Spleen (tissue), 11 donors: Measurements from ENCODE around the gene UBXN1. TPM values are rescaled to one million over a fixed set of nuclear protein-coding genes. Genes with fewer than 3 reads are reported as not detected.

Experiments used
- DNase-seq: peaks from one replicate; pipeline ENCODE4 v3.0.0-alpha.2; 2020
- H3K27ac ChIP-seq, 8 donors: fragments of 200-600 bp; sonication (generic) in 7 of 8; 1 replicate in 4 of 8; 2 replicates in 4 of 8; pipeline versions ENCODE4 v1.5.0 to v1.8.0; 2016 to 2021; ENCODE audit warnings: inconsistent platforms in 4 of 8, mild to moderate bottlenecking in 4 of 8, moderate library complexity in 1 of 8
- H3K27me3 ChIP-seq, 7 donors: fragments of 200-600 bp; sonication (generic) in 6 of 7; replicated peaks in 1 of 7; 1 replicate in 4 of 7; 2 replicates in 3 of 7; pipeline versions ENCODE4 v1.5.0 to v1.8.0; 2016 to 2021; ENCODE audit warnings: inconsistent platforms in 3 of 7, mild to moderate bottlenecking in 1 of 7
- H3K36me3 ChIP-seq, 6 donors: fragments of 200-600 bp; sonication (generic) in 5 of 6; 1 replicate in 4 of 6; 2 replicates in 2 of 6; pipeline versions ENCODE4 v1.5.0 to v1.8.0; 2016 to 2021; ENCODE audit warnings: inconsistent platforms in 2 of 6
- H3K4me1 ChIP-seq, 6 donors: fragments of 200-600 bp; sonication (generic) in 5 of 6; 1 replicate in 3 of 6; 2 replicates in 3 of 6; pipeline versions ENCODE4 v1.5.0 to v1.8.0; 2016 to 2021; ENCODE audit warnings: inconsistent platforms in 3 of 6
- H3K4me3 ChIP-seq, 8 donors: fragments of 200-600 bp; sonication (generic) in 7 of 8; 1 replicate in 4 of 8; 2 replicates in 4 of 8; pipeline versions ENCODE4 v1.5.0 to v1.8.0; 2016 to 2021; ENCODE audit warnings: inconsistent platforms in 4 of 8, mild to moderate bottlenecking in 4 of 8, moderate library complexity in 2 of 8
- H3K9me3 ChIP-seq, 8 donors: fragments of 200-600 bp; sonication (generic) in 7 of 8; 1 replicate in 4 of 8; 2 replicates in 4 of 8; pipeline versions ENCODE4 v1.5.0 to v1.8.0; 2016 to 2021; ENCODE audit warnings: inconsistent platforms in 4 of 8
- CTCF ChIP-seq, 11 experiments: fragments of 200-600 bp in 7 of 11; fragments of 450-650 bp in 4 of 11; sonication (generic) in 4 of 11; IDR thresholded peaks in 8 of 11; conservative IDR thresholded peaks in 3 of 11; 1 replicate in 7 of 11; 2 replicates in 4 of 11; pipeline versions ENCODE4 v1.4.0 to v1.8.0; 2016 to 2021; ENCODE audit warnings: antibody characterized with exemption in 11 of 11, inconsistent platforms in 4 of 11, mild to moderate bottlenecking in 1 of 11
- POLR2A ChIP-seq, 3 donors: fragments of 450-650 bp; IDR thresholded peaks; one replicate each; pipeline ENCODE4 v1.5.1; 2017; ENCODE audit warnings: antibody characterized with exemption in 3 of 3, mild to moderate bottlenecking in 1 of 3
- POLR2AphosphoS5 ChIP-seq, 3 donors: sonication (generic); formaldehyde crosslinking; IDR thresholded peaks; one replicate each; pipeline ENCODE4 v1.5.1; 2017; ENCODE audit warnings: antibody characterized with exemption in 3 of 3
- WGBS, 5 donors: extraction: QIAGEN DNeasy Blood & Tissue Kit in 3 of 5; methylation state at CpG; one replicate each; pipeline versions ENCODE4 v1.1.5 to v1.1.7; 2013 to 2018; 5-methylcytosine and 5-hydroxymethylcytosine counted together
- intact Hi-C: fragments of 100-400 bp; cut with DNase I; formaldehyde crosslinking; loops from one replicate; pipeline ENCODE4 v1.15.0; 2023; ENCODE audit warnings: low total_unique reads
- polyA plus RNA-seq, 3 donors: library from polyadenylated mRNA; stranded (reverse); fragments of 200-250 nt; gene quantifications; one replicate each; pipeline ENCODE4 v1.2.1, GENCODE V29; 2013
- total RNA-seq, 7 donors: library from RNA; depleted of rRNA in 3 of 7; stranded (reverse); fragments of >200 nt in 3 of 7; fragmentation: NEBNext Ultra II Directional in 4 of 7; extraction: Animal tissue kit (Norgen Biotek cat#: 25700) in 4 of 7; gene quantifications; one replicate each; pipeline versions ENCODE4 v1.1.0 to v1.2.1, GENCODE V29; 2016 to 2021
- donor health status: healthy with polysubstance abuse.
- donor health status: DM: no; HTN: no; CAD: no; lungs with moderate emphysema.
- donor health status: DM: no; HTN: no; CAD: no.
- donor health status: Bipolar disorder and iron deficiency.
- donor health status: healthy.
- donor health status: DM: no; HTN: no; CAD: no.
- donor health status: DM: yes; HTN: yes; CAD: no.

Gene UBXN1
- total and polyA plus RNA-seq, 10 donors: 93.8 to 209 (median 130) TPM

GRCh38 chr11:62727165-62727871 is 48.4 kb upstream of the UBXN1 start, which contains the start of gene HNRNPUL2:
Gene HNRNPUL2, minus strand, starts transcription at chr11:62727457. Its CDS starts 301 bp downstream, at chr11:62727156.
- peak in 4 of 11 experiments; percentile 11 to 30 (median 20) for TF ChIP-seq CTCF (IDR thresholded peaks at IDR 0.05 in 8 of 11, conservative IDR thresholded peaks at IDR 0.05 in 3 of 11)
- peak in 1 of 3 donors; percentile 89 for TF ChIP-seq POLR2A (IDR thresholded peaks at IDR 0.05)
- TF ChIP-seq POLR2AphosphoS5 (IDR thresholded peaks at IDR 0.05): peak; percentile 99
- peaks cover 6 to 46% (median 19%) of the 10 kb centered on the region in 6 donors for H3K36me3 ChIP-seq
- peak; percentile 100 for DNase-seq
- no peaks in the 10 kb centered on the region for H3K27me3 ChIP-seq
- peak within 1 kb of the TSS; percentile 78 to 98 (median 96) for H3K27ac ChIP-seq
- intact Hi-C loops: no loop called here
- H3K4me3 ChIP-seq: peak within 1 kb of the TSS; percentile 73 to 99 (median 94)
- H3K9me3 ChIP-seq: no peaks in the 10 kb centered on the region
- peaks cover 30 to 81% (median 66%) of the 10 kb centered on the region in 6 donors for H3K4me1 ChIP-seq
- 0 to 1% (median 0%) methylated on average over 33 to 72 of the region's 72 CpGs for WGBS, 5 donors

GRCh38 chr11:62726915-62727164 is 48.0 kb upstream of the UBXN1 start:
- H3K27me3 ChIP-seq: no peaks in the 10 kb centered on the region
- no peaks in the 10 kb centered on the region for H3K9me3 ChIP-seq
- 0 to 1% (median 1%) methylated on average over 9 to 37 of the region's 37 CpGs for WGBS, 5 donors
- H3K4me1 ChIP-seq: peaks cover 30 to 81% (median 65%) of the 10 kb centered on the region in 6 donors
- intact Hi-C loops: no loop called here
- H3K27ac ChIP-seq: peak overlapping the region; percentile 78 to 98 (median 96)
- H3K36me3 ChIP-seq: peaks cover 10 to 46% (median 22%) of the 10 kb centered on the region in 6 donors
- peak in 1 of 11 experiments; percentile 5 for TF ChIP-seq CTCF (IDR thresholded peaks at IDR 0.05 in 8 of 11, conservative IDR thresholded peaks at IDR 0.05 in 3 of 11)
- TF ChIP-seq POLR2AphosphoS5 (IDR thresholded peaks at IDR 0.05): no peak
- TF ChIP-seq POLR2A (IDR thresholded peaks at IDR 0.05): no peak
- peak overlapping the region; percentile 73 to 99 (median 94) for H3K4me3 ChIP-seq
- DNase-seq: peak; percentile 96

GRCh38 chr11:62726156-62726914 is 47.5 kb upstream of the UBXN1 start:
- H3K4me3 ChIP-seq: peak overlapping the region; percentile 73 to 99 (median 94)
- H3K27me3 ChIP-seq: no peaks in the 10 kb centered on the region
- no peaks in the 10 kb centered on the region for H3K9me3 ChIP-seq
- no peak for DNase-seq
- H3K4me1 ChIP-seq: peaks cover 30 to 81% (median 64%) of the 10 kb centered on the region in 6 donors
- TF ChIP-seq CTCF (IDR thresholded peaks at IDR 0.05 in 8 of 11, conservative IDR thresholded peaks at IDR 0.05 in 3 of 11) (no peak), POLR2AphosphoS5 (IDR thresholded peaks at IDR 0.05) (no peak), POLR2A (IDR thresholded peaks at IDR 0.05) (no peak)
- WGBS, 5 donors: 0 to 1% (median 0%) methylated on average over 44 to 51 of the region's 51 CpGs
- peaks cover 15 to 46% (median 27%) of the 10 kb centered on the region in 6 donors for H3K36me3 ChIP-seq
- intact Hi-C loops: no loop called here
- H3K27ac ChIP-seq: peak overlapping the region; percentile 78 to 98 (median 96)

GRCh38 chr11:62725646-62726045 is 46.8 kb upstream of the UBXN1 start:
- intact Hi-C loops: no loop called here
- Histone ChIP-seq H3K4me1 (peaks cover 26 to 80% (median 57%) of the 10 kb centered on the region in 6 donors), H3K27ac (peak overlapping the region in 7 of 8 donors; percentile 78 to 98 (median 96)), H3K27me3 (no peaks in the 10 kb centered on the region), H3K36me3 (peaks cover 17 to 46% (median 34%) of the 10 kb centered on the region in 6 donors), H3K4me3 (peak overlapping the region; percentile 73 to 99 (median 94)), H3K9me3 (no peaks in the 10 kb centered on the region)
- no peak for DNase-seq
- TF ChIP-seq CTCF (IDR thresholded peaks at IDR 0.05 in 8 of 11, conservative IDR thresholded peaks at IDR 0.05 in 3 of 11) (no peak), POLR2AphosphoS5 (IDR thresholded peaks at IDR 0.05) (no peak), POLR2A (IDR thresholded peaks at IDR 0.05) (no peak)
- 0 to 4% (median 1%) methylated on average over 7 of the region's 7 CpGs for WGBS, 5 donors
